GM18873 (cell line): ENCODE data around the gene WNT9B.

ENCODE experiments used
- ATAC-seq: cut with Tn5 transposase; IDR thresholded peaks from one replicate; pipeline ENCODE4 v1.9.1; 2021; ENCODE audit warnings: mild to moderate bottlenecking, moderate library complexity, moderate number of reproducible peaks; ENCODE audit not compliant: unreplicated experiment, low FRiP score

The WNT9B gene

GRCh38 chr17:46878055-46878454 is 26.7 kb downstream of the WNT9B start:
- ATAC-seq, result no peak

- no peak for ATAC-seq
Measured at GRCh38 chr17:46879101-46879500, 27.7 kb downstream of the WNT9B start.

- ATAC-seq, result no peak
Measured at GRCh38 chr17:46881015-46881414, 29.6 kb downstream of the WNT9B start.

GRCh38 chr17:46882666-46883065 is 31.3 kb downstream of the WNT9B start:
- no peak for ATAC-seq

- no peak for ATAC-seq
Measured at GRCh38 chr17:46883871-46884520, 32.6 kb downstream of the WNT9B start.

- ATAC-seq, result no peak
Measured at GRCh38 chr17:46884552-46884951, 33.2 kb downstream of the WNT9B start.

- ATAC-seq, result no peak
Measured at GRCh38 chr17:46885415-46886309, 34.3 kb downstream of the WNT9B start.

GRCh38 chr17:46886310-46886663 is 34.9 kb downstream of the WNT9B start:
- ATAC-seq, result no peak

GRCh38 chr17:46887717-46888116 is 36.3 kb downstream of the WNT9B start:
- no peak for ATAC-seq

GRCh38 chr17:46888727-46889126 is 37.3 kb downstream of the WNT9B start:
- no peak for ATAC-seq

GRCh38 chr17:46889519-46889918 is 38.1 kb downstream of the WNT9B start:
- no peak for ATAC-seq

- ATAC-seq, result no peak
Measured at GRCh38 chr17:46889992-46890564, 38.7 kb downstream of the WNT9B start.

GRCh38 chr17:46890638-46891037 is 39.3 kb downstream of the WNT9B start:
- ATAC-seq, result no peak

- ATAC-seq, result no peak
Measured at GRCh38 chr17:46892192-46892703, 40.9 kb downstream of the WNT9B start.

GRCh38 chr17:46894024-46894423 is 42.6 kb downstream of the WNT9B start:
- ATAC-seq, result no peak

GRCh38 chr17:46894476-46895151 is 43.2 kb downstream of the WNT9B start:
- no peak for ATAC-seq

GRCh38 chr17:46895171-46895570 is 43.8 kb downstream of the WNT9B start:
- no peak for ATAC-seq

- no peak for ATAC-seq
Measured at GRCh38 chr17:46896991-46897390, 45.6 kb downstream of the WNT9B start.

- no peak for ATAC-seq
Measured at GRCh38 chr17:46898364-46898763, 47.0 kb downstream of the WNT9B start.

GRCh38 chr17:46898860-46899259 is 47.5 kb downstream of the WNT9B start:
- ATAC-seq, result no peak

- ATAC-seq, result no peak
Measured at GRCh38 chr17:46901291-46901690, 49.9 kb downstream of the WNT9B start.
